ENCODE data around the gene MYO5A.

MYO5A gene

GRCh38 chr15:52434885-52435284 lies 93.8 kb downstream of the MYO5A start:
- H3K18ac ChIP-seq (ENCODE audit: low read length), result no peak overlapping the region
- H3K4me3 ChIP-seq (ENCODE audit: low read length), result no peak overlapping the region
- H4K5ac ChIP-seq (ENCODE audit: low read length), result no peak overlapping the region
- no peak overlapping the region for H3K23ac ChIP-seq (ENCODE audit: low read length)
- no peaks in the 10 kb centered on the region for H3K36me3 ChIP-seq (ENCODE audit: control insufficient read depth, insufficient read depth, low read length)
- no peak overlapping the region for H2BK5ac ChIP-seq (ENCODE audit: low read length)
- no peak overlapping the region for H2BK15ac ChIP-seq (replicated peaks; ENCODE audit: low read depth)
- no peaks in the 10 kb centered on the region for H3K79me2 ChIP-seq (ENCODE audit: control insufficient read depth, insufficient read depth, low read length)
- H3K27ac ChIP-seq (ENCODE audit: low read depth, low read length), result no peak overlapping the region
- H3K79me1 ChIP-seq (ENCODE audit: low read length), result no peaks in the 10 kb centered on the region
- H2AK5ac ChIP-seq (ENCODE audit: low read length), result no peak overlapping the region
- DNase-seq, result no peak
- H3K9ac ChIP-seq (ENCODE audit: low read length), result no peak overlapping the region
- H2BK120ac ChIP-seq (ENCODE audit: low read depth, low read length), result no peak overlapping the region
- H4K8ac ChIP-seq (ENCODE audit: low read depth, low read length), result no peak overlapping the region
- H3K4me1 ChIP-seq (ENCODE audit: control insufficient read depth, low read depth, low read length), result no peaks in the 10 kb centered on the region
- H3K27me3 ChIP-seq (ENCODE audit: insufficient read depth, low read length, poor library complexity), result no peaks in the 10 kb centered on the region
- WGBS (ENCODE audit: extremely low coverage, insufficient coverage, low lambda C conversion rate), result no CpG with 5 or more reads among the region's 3 CpGs
- no peak overlapping the region for H3K4me2 ChIP-seq (ENCODE audit: low read length)
- no peak overlapping the region for H3K56ac ChIP-seq (ENCODE audit: low read length)
- H3K4ac ChIP-seq (ENCODE audit: low read depth, low read length), result no peak overlapping the region

GRCh38 chr15:52428297-52428696 lies 100.4 kb downstream of the MYO5A start:
- no peak overlapping the region for H3K4me3 ChIP-seq (ENCODE audit: low read length)

GRCh38 chr15:52427804-52428203 lies 100.9 kb downstream of the MYO5A start:
- Histone ChIP-seq H3K79me1 (ENCODE audit: low read length) (no peaks in the 10 kb centered on the region), H3K4me3 (ENCODE audit: low read length) (no peak overlapping the region), H2AK5ac (ENCODE audit: low read length) (no peak overlapping the region)

More at GRCh38 chr15:52428297-52428696, 100.4 kb downstream of the MYO5A start:
- Histone ChIP-seq H3K36me3 (ENCODE audit: control insufficient read depth, insufficient read depth, low read length) (no peaks in the 10 kb centered on the region), H3K79me2 (ENCODE audit: control insufficient read depth, insufficient read depth, low read length) (no peaks in the 10 kb centered on the region), H3K27me3 (ENCODE audit: insufficient read depth, low read length, poor library complexity) (no peaks in the 10 kb centered on the region), H3K23ac (ENCODE audit: low read length) (no peak overlapping the region), H2BK5ac (ENCODE audit: low read length) (no peak overlapping the region), H3K56ac (ENCODE audit: low read length) (no peak overlapping the region), H3K79me1 (ENCODE audit: low read length) (no peaks in the 10 kb centered on the region), H4K5ac (ENCODE audit: low read length) (no peak overlapping the region), H2BK120ac (ENCODE audit: low read depth, low read length) (no peak overlapping the region), H3K18ac (ENCODE audit: low read length) (no peak overlapping the region), H3K9ac (ENCODE audit: low read length) (no peak overlapping the region), H4K8ac (ENCODE audit: low read depth, low read length) (no peak overlapping the region), H3K4ac (ENCODE audit: low read depth, low read length) (no peak overlapping the region), H3K27ac (ENCODE audit: low read depth, low read length) (no peak overlapping the region), H3K4me1 (ENCODE audit: control insufficient read depth, low read depth, low read length) (no peaks in the 10 kb centered on the region), H2AK5ac (ENCODE audit: low read length) (no peak overlapping the region), H2BK15ac (replicated peaks; ENCODE audit: low read depth) (no peak overlapping the region), H3K4me2 (ENCODE audit: low read length) (no peak overlapping the region)
- no CpG with 5 or more reads among the region's 4 CpGs for WGBS (ENCODE audit: extremely low coverage, insufficient coverage, low lambda C conversion rate)
- no peak for DNase-seq

GRCh38 chr15:52424856-52425431 lies 103.7 kb downstream of the MYO5A start:
- no peak for DNase-seq
- H3K23ac ChIP-seq (ENCODE audit: low read length), result no peak overlapping the region

More at GRCh38 chr15:52427804-52428203, 100.9 kb downstream of the MYO5A start:
- Histone ChIP-seq H3K27me3 (ENCODE audit: insufficient read depth, low read length, poor library complexity) (no peaks in the 10 kb centered on the region), H3K56ac (ENCODE audit: low read length) (no peak overlapping the region), H3K18ac (ENCODE audit: low read length) (no peak overlapping the region), H3K4me2 (ENCODE audit: low read length) (no peak overlapping the region), H3K4me1 (ENCODE audit: control insufficient read depth, low read depth, low read length) (no peaks in the 10 kb centered on the region), H2BK120ac (ENCODE audit: low read depth, low read length) (no peak overlapping the region), H4K8ac (ENCODE audit: low read depth, low read length) (no peak overlapping the region), H2BK5ac (ENCODE audit: low read length) (no peak overlapping the region), H2BK15ac (replicated peaks; ENCODE audit: low read depth) (no peak overlapping the region), H3K9ac (ENCODE audit: low read length) (no peak overlapping the region), H3K4ac (ENCODE audit: low read depth, low read length) (no peak overlapping the region), H3K36me3 (ENCODE audit: control insufficient read depth, insufficient read depth, low read length) (no peaks in the 10 kb centered on the region), H4K5ac (ENCODE audit: low read length) (no peak overlapping the region), H3K27ac (ENCODE audit: low read depth, low read length) (no peak overlapping the region), H3K79me2 (ENCODE audit: control insufficient read depth, insufficient read depth, low read length) (no peaks in the 10 kb centered on the region), H3K23ac (ENCODE audit: low read length) (no peak overlapping the region)
- peak; percentile 26 for DNase-seq
- no CpG with 5 or more reads among the region's 3 CpGs for WGBS (ENCODE audit: extremely low coverage, insufficient coverage, low lambda C conversion rate)

GRCh38 chr15:52423852-52424251 lies 104.8 kb downstream of the MYO5A start:
- no peaks in the 10 kb centered on the region for H3K79me1 ChIP-seq (ENCODE audit: low read length)
- DNase-seq, result no peak
- WGBS (ENCODE audit: extremely low coverage, insufficient coverage, low lambda C conversion rate), result no CpG with 5 or more reads among the region's 1 CpG
- H3K9ac ChIP-seq (ENCODE audit: low read length), result no peak overlapping the region
- no peak overlapping the region for H3K56ac ChIP-seq (ENCODE audit: low read length)
- H2AK5ac ChIP-seq (ENCODE audit: low read length), result no peak overlapping the region
- no peak overlapping the region for H3K27ac ChIP-seq (ENCODE audit: low read depth, low read length)
- no peaks in the 10 kb centered on the region for H3K79me2 ChIP-seq (ENCODE audit: control insufficient read depth, insufficient read depth, low read length)
- H3K4ac ChIP-seq (ENCODE audit: low read depth, low read length), result no peak overlapping the region
- H3K36me3 ChIP-seq (ENCODE audit: control insufficient read depth, insufficient read depth, low read length), result no peaks in the 10 kb centered on the region
- no peaks in the 10 kb centered on the region for H3K4me1 ChIP-seq (ENCODE audit: control insufficient read depth, low read depth, low read length)
- H3K18ac ChIP-seq (ENCODE audit: low read length), result no peak overlapping the region
- no peak overlapping the region for H2BK120ac ChIP-seq (ENCODE audit: low read depth, low read length)
- no peak overlapping the region for H2BK5ac ChIP-seq (ENCODE audit: low read length)
- H3K23ac ChIP-seq (ENCODE audit: low read length), result no peak overlapping the region
- H2BK15ac ChIP-seq (replicated peaks; ENCODE audit: low read depth), result no peak overlapping the region
- no peak overlapping the region for H3K4me3 ChIP-seq (ENCODE audit: low read length)
- H4K8ac ChIP-seq (ENCODE audit: low read depth, low read length), result no peak overlapping the region
- H3K27me3 ChIP-seq (ENCODE audit: insufficient read depth, low read length, poor library complexity), result no peaks in the 10 kb centered on the region
- no peak overlapping the region for H4K5ac ChIP-seq (ENCODE audit: low read length)
- H3K4me2 ChIP-seq (ENCODE audit: low read length), result no peak overlapping the region

More at GRCh38 chr15:52424856-52425431, 103.7 kb downstream of the MYO5A start:
- Histone ChIP-seq H3K4me3 (ENCODE audit: low read length) (no peak overlapping the region), H3K56ac (ENCODE audit: low read length) (no peak overlapping the region), H3K36me3 (ENCODE audit: control insufficient read depth, insufficient read depth, low read length) (no peaks in the 10 kb centered on the region), H3K9ac (ENCODE audit: low read length) (no peak overlapping the region), H2AK5ac (ENCODE audit: low read length) (no peak overlapping the region), H3K79me1 (ENCODE audit: low read length) (no peaks in the 10 kb centered on the region), H3K79me2 (ENCODE audit: control insufficient read depth, insufficient read depth, low read length) (no peaks in the 10 kb centered on the region), H3K27me3 (ENCODE audit: insufficient read depth, low read length, poor library complexity) (no peaks in the 10 kb centered on the region), H3K4ac (ENCODE audit: low read depth, low read length) (no peak overlapping the region), H2BK5ac (ENCODE audit: low read length) (no peak overlapping the region), H3K4me2 (ENCODE audit: low read length) (no peak overlapping the region), H3K27ac (ENCODE audit: low read depth, low read length) (no peak overlapping the region), H4K8ac (ENCODE audit: low read depth, low read length) (no peak overlapping the region), H2BK120ac (ENCODE audit: low read depth, low read length) (no peak overlapping the region), H4K5ac (ENCODE audit: low read length) (no peak overlapping the region), H2BK15ac (replicated peaks; ENCODE audit: low read depth) (no peak overlapping the region), H3K4me1 (ENCODE audit: control insufficient read depth, low read depth, low read length) (no peaks in the 10 kb centered on the region), H3K18ac (ENCODE audit: low read length) (no peak overlapping the region)
- WGBS (ENCODE audit: extremely low coverage, insufficient coverage, low lambda C conversion rate), result no CpG with 5 or more reads among the region's 2 CpGs

- Histone ChIP-seq H3K4ac (ENCODE audit: low read depth, low read length) (no peak overlapping the region), H2BK5ac (ENCODE audit: low read length) (no peak overlapping the region), H3K9ac (ENCODE audit: low read length) (no peak overlapping the region), H3K79me1 (ENCODE audit: low read length) (no peaks in the 10 kb centered on the region), H2BK15ac (replicated peaks; ENCODE audit: low read depth) (no peak overlapping the region), H2AK5ac (ENCODE audit: low read length) (no peak overlapping the region), H3K23ac (ENCODE audit: low read length) (no peak overlapping the region), H3K18ac (ENCODE audit: low read length) (no peak overlapping the region), H2BK120ac (ENCODE audit: low read depth, low read length) (no peak overlapping the region), H4K5ac (ENCODE audit: low read length) (no peak overlapping the region), H3K4me1 (ENCODE audit: control insufficient read depth, low read depth, low read length) (no peaks in the 10 kb centered on the region), H3K4me2 (ENCODE audit: low read length) (no peak overlapping the region), H3K27me3 (ENCODE audit: insufficient read depth, low read length, poor library complexity) (no peaks in the 10 kb centered on the region), H4K8ac (ENCODE audit: low read depth, low read length) (no peak overlapping the region), H3K79me2 (ENCODE audit: control insufficient read depth, insufficient read depth, low read length) (no peaks in the 10 kb centered on the region), H3K56ac (ENCODE audit: low read length) (no peak overlapping the region), H3K36me3 (ENCODE audit: control insufficient read depth, insufficient read depth, low read length) (no peaks in the 10 kb centered on the region), H3K27ac (ENCODE audit: low read depth, low read length) (no peak overlapping the region), H3K4me3 (ENCODE audit: low read length) (no peak overlapping the region)
- no peak for DNase-seq
These were observed 106.7 kb downstream of the MYO5A start for GRCh38 chr15:52422001-52422400.

Data from mesendoderm (in vitro differentiated cells).